ENCODE measurements around the gene EN1. TPM values are rescaled to one million over a fixed set of nuclear protein-coding genes. Genes with fewer than 3 reads are reported as not detected.

The EN1 gene
- total and polyA plus RNA-seq, 12 donors = 0.03 to 0.98 (median 0.39) TPM; not detected in 5

DNA sequence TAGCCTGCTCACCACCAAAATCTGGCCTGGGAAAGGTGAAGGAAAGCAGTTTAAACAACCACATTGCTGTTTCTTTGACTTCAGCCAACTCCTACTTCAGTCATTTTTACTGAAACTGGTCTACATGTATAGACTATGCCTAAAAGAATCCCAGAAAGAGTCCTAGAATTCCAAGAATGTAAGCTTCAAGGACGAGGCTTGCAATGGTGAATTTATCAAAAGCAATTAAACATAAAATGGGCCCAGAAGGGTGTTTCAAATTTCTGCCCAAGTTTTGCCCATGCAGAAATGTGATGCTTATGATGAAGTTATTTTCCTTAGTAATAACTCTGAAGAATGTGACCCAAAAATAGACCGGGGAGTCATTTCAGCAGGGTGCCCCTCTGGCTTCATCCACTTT, 16.6 kb downstream of the EN1 start:
- WGBS, 4 donors = 37 to 66% (median 49%) methylated on average over 2 of the region's 2 CpGs

DNA sequence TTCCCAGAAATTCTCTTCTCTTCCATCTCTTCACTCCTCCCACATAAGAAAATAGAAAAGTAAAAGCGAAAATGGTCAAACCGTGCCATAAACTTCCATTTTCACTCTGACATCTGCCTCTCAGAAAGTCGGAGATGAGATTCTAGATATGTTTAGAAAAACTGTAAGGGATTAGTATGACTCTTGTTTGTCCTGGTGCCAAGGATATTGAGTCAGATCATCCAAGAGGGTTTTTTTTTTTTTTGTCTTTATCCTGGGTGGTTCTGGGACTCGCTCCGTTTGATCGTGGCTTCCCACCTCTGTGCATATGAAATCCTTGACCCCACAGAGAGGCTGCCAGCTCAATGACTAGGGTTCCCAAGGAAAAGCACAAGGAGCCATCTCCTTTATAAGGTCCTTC, 17.3 kb downstream of the EN1 start:
- no peak for TF ChIP-seq POLR2A (IDR thresholded peaks at IDR 0.05)
- TF ChIP-seq, protein P1, sequence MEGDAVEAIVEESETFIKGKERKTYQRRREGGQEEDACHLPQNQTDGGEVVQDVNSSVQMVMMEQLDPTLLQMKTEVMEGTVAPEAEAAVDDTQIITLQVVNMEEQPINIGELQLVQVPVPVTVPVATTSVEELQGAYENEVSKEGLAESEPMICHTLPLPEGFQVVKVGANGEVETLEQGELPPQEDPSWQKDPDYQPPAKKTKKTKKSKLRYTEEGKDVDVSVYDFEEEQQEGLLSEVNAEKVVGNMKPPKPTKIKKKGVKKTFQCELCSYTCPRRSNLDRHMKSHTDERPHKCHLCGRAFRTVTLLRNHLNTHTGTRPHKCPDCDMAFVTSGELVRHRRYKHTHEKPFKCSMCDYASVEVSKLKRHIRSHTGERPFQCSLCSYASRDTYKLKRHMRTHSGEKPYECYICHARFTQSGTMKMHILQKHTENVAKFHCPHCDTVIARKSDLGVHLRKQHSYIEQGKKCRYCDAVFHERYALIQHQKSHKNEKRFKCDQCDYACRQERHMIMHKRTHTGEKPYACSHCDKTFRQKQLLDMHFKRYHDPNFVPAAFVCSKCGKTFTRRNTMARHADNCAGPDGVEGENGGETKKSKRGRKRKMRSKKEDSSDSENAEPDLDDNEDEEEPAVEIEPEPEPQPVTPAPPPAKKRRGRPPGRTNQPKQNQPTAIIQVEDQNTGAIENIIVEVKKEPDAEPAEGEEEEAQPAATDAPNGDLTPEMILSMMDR (IDR thresholded peaks at IDR 0.05) = no peak
- Histone ChIP-seq H3K27me3 (peaks cover 54% of the 10 kb centered on the region), H3K36me3 (replicated peaks in 1 of 2) (no peaks in the 10 kb centered on the region), H3K4me3 (no peak overlapping the region), H3K4me1 (replicated peaks in 1 of 2) (peaks cover 3 to 4% of the 10 kb centered on the region in 2 donors), H3K27ac (no peak overlapping the region), H3K9me3 (replicated peaks in 1 of 3) (no peaks in the 10 kb centered on the region)
- intact Hi-C loops (cut with DNase I) = no loop called here
- WGBS, 4 donors = 48 to 62% (median 52%) methylated on average over 6 of the region's 6 CpGs
- DNase-seq = no peak

More for the DNA sequence above, 16.6 kb downstream of the EN1 start:
- H3K27me3 ChIP-seq = peaks cover 61% of the 10 kb centered on the region
- intact Hi-C loops (cut with DNase I) = no loop called here
- H3K4me3 ChIP-seq = no peak overlapping the region
- no peak for DNase-seq
- no peaks in the 10 kb centered on the region for H3K36me3 ChIP-seq (replicated peaks in 1 of 2)
- H3K9me3 ChIP-seq (replicated peaks in 1 of 3) = no peaks in the 10 kb centered on the region
- no peak overlapping the region for H3K27ac ChIP-seq
- no peak for TF ChIP-seq POLR2A (IDR thresholded peaks at IDR 0.05)
- TF ChIP-seq, protein P1 (IDR thresholded peaks at IDR 0.05) = no peak
- peaks cover 11% of the 10 kb centered on the region in 2 donors for H3K4me1 ChIP-seq (replicated peaks in 1 of 2)

DNA sequence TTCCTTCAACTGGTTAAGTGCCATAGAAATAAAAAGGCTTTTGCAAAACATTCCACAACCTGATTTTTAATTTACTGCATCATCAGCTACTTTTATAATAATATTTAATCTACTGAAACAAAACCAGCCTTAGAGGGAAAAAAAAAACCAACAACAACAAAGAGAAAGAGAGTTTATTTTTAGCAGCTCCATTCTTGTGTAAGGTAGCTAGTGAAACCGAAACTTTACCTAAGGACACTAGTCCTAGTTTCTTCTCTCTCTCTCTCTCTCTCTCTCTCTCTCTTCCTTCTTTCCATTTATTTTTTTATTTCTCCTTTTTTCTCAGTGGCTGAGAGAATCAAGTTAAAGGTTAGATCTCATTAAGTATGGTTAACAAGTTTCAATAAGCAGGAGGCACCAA, 21.4 kb downstream of the EN1 start:
- Histone ChIP-seq H3K36me3 (replicated peaks in 1 of 2) (no peaks in the 10 kb centered on the region), H3K4me1 (replicated peaks in 1 of 2) (no peaks in the 10 kb centered on the region), H3K9me3 (replicated peaks in 1 of 3) (no peaks in the 10 kb centered on the region), H3K27me3 (peaks cover 28% of the 10 kb centered on the region), H3K27ac (no peak overlapping the region), H3K4me3 (no peak overlapping the region)
- no peak for DNase-seq
- TF ChIP-seq, protein P1 (IDR thresholded peaks at IDR 0.05) = no peak
- TF ChIP-seq POLR2A (IDR thresholded peaks at IDR 0.05) = no peak
- 27 to 73% (median 51%) methylated on average over 1 of the region's 1 CpG for WGBS, 4 donors
- intact Hi-C loops (cut with DNase I) = no loop called here

DNA sequence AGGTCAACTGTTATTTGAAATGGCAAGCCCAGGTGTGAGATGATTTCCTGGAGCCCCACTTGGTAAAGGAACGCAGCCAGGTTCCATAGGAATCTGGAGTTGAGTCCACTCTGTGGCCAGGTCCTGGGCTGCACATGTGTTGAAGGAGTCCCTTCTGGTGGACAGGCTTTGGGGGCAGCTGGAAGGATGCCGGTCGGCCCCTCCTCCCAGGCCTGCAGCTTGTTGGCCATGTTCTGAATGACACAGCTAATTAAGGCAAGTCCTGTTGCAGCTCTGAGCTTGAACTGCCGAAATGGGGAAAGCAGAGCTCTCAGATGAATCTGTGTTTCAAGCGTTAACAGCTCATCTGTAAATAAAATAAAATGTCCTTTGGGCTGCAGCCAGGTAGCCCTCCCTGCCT, 23.8 kb downstream of the EN1 start:
- Histone ChIP-seq H3K4me3 (no peak overlapping the region), H3K27me3 (peaks cover 26% of the 10 kb centered on the region), H3K27ac (no peak overlapping the region), H3K36me3 (replicated peaks in 1 of 2) (no peaks in the 10 kb centered on the region), H3K4me1 (replicated peaks in 1 of 2) (no peaks in the 10 kb centered on the region), H3K9me3 (replicated peaks in 1 of 3) (no peaks in the 10 kb centered on the region)
- TF ChIP-seq POLR2A (IDR thresholded peaks at IDR 0.05) = no peak
- TF ChIP-seq, protein P1 (IDR thresholded peaks at IDR 0.05) = no peak
- no peak for DNase-seq
- intact Hi-C loops (cut with DNase I) = no loop called here
- WGBS, 4 donors = 50 to 70% (median 62%) methylated on average over 2 to 5 of the region's 5 CpGs
